ENCODE results near the gene MYT1. TPM values are rescaled to one million over a fixed set of nuclear protein-coding genes. Genes with fewer than 3 reads are reported as not detected.

Gene MYT1
- total and polyA plus RNA-seq, 9 donors = 0.04 to 0.30 (median 0.09) TPM

DNA sequence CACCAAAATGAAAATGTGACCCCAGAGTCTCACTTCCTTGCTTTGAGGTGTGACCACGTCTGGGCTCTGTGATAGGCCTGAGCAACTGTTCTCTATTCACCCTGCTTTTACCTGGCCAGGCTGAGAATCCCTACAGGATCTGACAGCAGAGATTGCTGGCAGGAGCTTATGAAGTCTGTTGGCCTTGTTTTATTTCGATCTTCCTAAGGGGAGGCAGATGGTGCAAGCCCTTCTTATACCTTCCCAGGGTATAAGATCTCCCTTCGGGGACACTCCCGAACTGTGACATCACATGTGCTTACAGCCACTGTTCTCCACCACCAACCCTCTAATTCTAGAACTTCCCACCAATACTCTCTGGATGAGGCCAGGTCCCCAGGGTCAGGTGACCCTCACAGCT lies 26.8 kb downstream of the MYT1 start:
- Histone ChIP-seq H3K27me3 (ENCODE audit: control insufficient read depth, insufficient read depth, low read length) (peaks cover 8% of the 10 kb centered on the region), H3K27ac (ENCODE audit: low read length) (no peak overlapping the region), H3K36me3 (ENCODE audit: control insufficient read depth, insufficient read depth, low read length) (no peaks in the 10 kb centered on the region), H3K4me3 (ENCODE audit: low read length) (no peak overlapping the region), H3K9me3 (replicated peaks; ENCODE audit: control insufficient read depth, low read depth, low read length) (no peaks in the 10 kb centered on the region), H3K4me1 (ENCODE audit: control insufficient read depth, insufficient read depth, low read length) (peaks cover 2% of the 10 kb centered on the region)
- no peak for DNase-seq
- 77% methylated on average over 3 of the region's 4 CpGs for WGBS (ENCODE audit: insufficient coverage)

DNA sequence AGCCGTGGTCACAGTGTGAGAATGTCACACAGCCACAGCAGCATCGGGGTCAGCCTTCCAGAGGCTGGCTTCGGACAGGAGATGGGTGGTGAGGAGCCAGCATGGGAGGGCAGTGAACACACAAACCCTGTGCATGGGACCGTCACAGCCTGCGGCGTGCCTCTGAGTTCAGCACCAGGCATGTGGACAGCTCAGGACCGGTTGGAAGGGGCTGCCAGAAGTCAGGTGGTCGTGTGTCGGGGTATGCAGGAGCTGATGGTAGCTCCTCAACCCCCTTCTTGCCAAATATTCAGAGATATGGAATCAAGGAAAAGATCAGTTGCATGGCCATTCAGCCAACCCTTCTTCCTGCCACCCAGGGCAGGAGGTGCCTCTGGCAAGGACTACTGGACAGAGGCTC lies 28.2 kb downstream of the MYT1 start:
- Histone ChIP-seq H3K4me1 (ENCODE audit: control insufficient read depth, insufficient read depth, low read length) (peaks cover 2% of the 10 kb centered on the region), H3K27ac (ENCODE audit: low read length) (no peak overlapping the region), H3K9me3 (replicated peaks; ENCODE audit: control insufficient read depth, low read depth, low read length) (no peaks in the 10 kb centered on the region), H3K4me3 (ENCODE audit: low read length) (no peak overlapping the region), H3K36me3 (ENCODE audit: control insufficient read depth, insufficient read depth, low read length) (no peaks in the 10 kb centered on the region), H3K27me3 (ENCODE audit: control insufficient read depth, insufficient read depth, low read length) (peaks cover 14% of the 10 kb centered on the region)
- DNase-seq = no peak
- WGBS (ENCODE audit: insufficient coverage) = 39% methylated on average over 6 of the region's 9 CpGs

DNA sequence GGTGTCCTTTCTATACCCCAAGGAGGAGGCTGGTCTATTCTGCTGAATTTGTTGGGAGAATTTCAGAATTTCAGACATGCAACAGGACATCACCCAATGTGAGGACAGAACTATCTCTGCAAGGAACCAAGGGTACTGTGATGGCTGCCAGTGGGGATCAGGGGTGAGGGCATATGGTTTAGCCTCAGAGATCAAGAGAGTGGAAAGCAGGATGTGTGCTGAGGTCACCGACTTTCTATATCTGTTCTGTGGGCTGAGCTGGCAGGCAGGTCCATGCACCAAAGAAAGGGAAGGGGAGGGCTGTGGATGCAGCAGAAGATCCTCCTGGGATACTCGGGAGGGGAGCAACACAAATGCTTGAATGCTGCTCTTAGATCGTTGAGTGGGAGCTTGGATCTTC lies 28.8 kb downstream of the MYT1 start:
- H3K27ac ChIP-seq (ENCODE audit: low read length) = no peak overlapping the region
- WGBS (ENCODE audit: insufficient coverage) = 72% methylated on average over 2 of the region's 3 CpGs
- H3K4me1 ChIP-seq (ENCODE audit: control insufficient read depth, insufficient read depth, low read length) = peaks cover 2% of the 10 kb centered on the region
- H3K27me3 ChIP-seq (ENCODE audit: control insufficient read depth, insufficient read depth, low read length) = peaks cover 15% of the 10 kb centered on the region
- H3K36me3 ChIP-seq (ENCODE audit: control insufficient read depth, insufficient read depth, low read length) = no peaks in the 10 kb centered on the region
- H3K9me3 ChIP-seq (replicated peaks; ENCODE audit: control insufficient read depth, low read depth, low read length) = no peaks in the 10 kb centered on the region
- DNase-seq = no peak
- no peak overlapping the region for H3K4me3 ChIP-seq (ENCODE audit: low read length)

DNA sequence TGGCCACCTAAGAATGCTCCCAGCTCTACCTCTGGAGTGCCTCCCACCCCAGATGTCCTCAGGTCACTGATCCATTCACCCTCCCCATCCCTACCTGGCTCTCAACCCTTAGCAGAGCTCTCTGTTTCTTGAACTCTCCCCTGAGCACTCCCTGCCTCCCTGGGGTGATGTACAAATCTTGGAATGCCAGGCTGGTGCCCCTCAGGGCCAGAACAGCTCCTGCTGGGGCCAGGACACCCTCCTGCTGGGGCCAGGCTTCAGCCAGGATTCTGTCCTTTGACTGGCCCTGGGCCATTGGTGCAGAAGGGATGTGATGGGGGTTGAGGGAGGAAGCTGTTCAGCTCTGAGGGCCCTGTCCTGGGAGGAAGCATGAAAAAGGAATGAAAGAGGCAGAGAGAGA lies 30.0 kb downstream of the MYT1 start:
- no peak overlapping the region for H3K27ac ChIP-seq (ENCODE audit: low read length)
- peaks cover 15% of the 10 kb centered on the region for H3K27me3 ChIP-seq (ENCODE audit: control insufficient read depth, insufficient read depth, low read length)
- DNase-seq = no peak
- no peaks in the 10 kb centered on the region for H3K36me3 ChIP-seq (ENCODE audit: control insufficient read depth, insufficient read depth, low read length)
- no peak overlapping the region for H3K4me3 ChIP-seq (ENCODE audit: low read length)
- no peaks in the 10 kb centered on the region for H3K4me1 ChIP-seq (ENCODE audit: control insufficient read depth, insufficient read depth, low read length)
- no peaks in the 10 kb centered on the region for H3K9me3 ChIP-seq (replicated peaks; ENCODE audit: control insufficient read depth, low read depth, low read length)

DNA sequence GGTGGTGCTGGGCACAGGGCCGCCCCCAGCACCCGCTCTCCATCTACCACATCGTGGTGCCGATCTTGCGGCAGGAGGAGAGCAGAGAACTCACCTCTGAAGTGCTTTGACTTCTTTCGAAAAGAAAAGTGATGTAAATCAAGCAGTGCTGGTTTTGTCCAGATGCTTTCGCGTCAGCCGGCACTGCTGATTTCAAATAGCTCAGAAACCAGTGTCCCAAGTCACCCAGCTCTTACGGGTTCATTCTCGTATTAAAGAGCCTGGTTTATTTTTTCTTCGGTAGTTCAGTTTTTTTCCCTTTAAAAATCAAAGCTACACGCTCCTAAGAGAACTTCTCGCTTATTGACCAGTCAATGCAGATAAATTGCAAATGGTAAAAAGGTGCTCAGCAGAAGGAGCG lies 32.1 kb downstream of the MYT1 start:
- H3K27me3 ChIP-seq (ENCODE audit: control insufficient read depth, insufficient read depth, low read length) = peaks cover 16% of the 10 kb centered on the region
- 72% methylated on average over 12 of the region's 15 CpGs for WGBS (ENCODE audit: insufficient coverage)
- no peak overlapping the region for H3K4me3 ChIP-seq (ENCODE audit: low read length)
- H3K9me3 ChIP-seq (replicated peaks; ENCODE audit: control insufficient read depth, low read depth, low read length) = no peaks in the 10 kb centered on the region
- H3K4me1 ChIP-seq (ENCODE audit: control insufficient read depth, insufficient read depth, low read length) = no peaks in the 10 kb centered on the region
- no peaks in the 10 kb centered on the region for H3K36me3 ChIP-seq (ENCODE audit: control insufficient read depth, insufficient read depth, low read length)
- H3K27ac ChIP-seq (ENCODE audit: low read length) = no peak overlapping the region
- no peak for DNase-seq

DNA sequence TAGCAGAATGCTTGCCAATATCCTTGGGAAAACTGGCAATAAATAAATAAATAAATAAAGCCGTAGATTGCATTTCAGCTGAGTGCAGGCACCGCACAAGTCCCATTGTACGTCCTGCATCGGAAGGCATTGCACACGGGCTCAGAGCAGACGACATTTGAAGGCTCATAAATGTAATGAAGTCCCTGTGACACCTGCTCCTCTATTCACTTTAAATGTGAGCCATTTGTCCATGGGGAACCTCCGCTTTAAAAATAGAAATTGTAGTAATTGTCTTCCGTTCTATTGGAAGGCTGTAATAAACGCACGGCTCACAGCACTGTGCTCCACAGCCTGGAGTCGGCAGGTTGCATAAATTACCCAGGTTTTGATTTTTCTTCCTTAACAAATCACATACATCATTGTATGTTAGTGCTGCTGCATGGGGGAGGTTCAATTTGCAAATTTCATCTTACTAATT lies 32.6 kb downstream of the MYT1 start:
- no peak for DNase-seq
- H3K36me3 ChIP-seq (ENCODE audit: control insufficient read depth, insufficient read depth, low read length) = no peaks in the 10 kb centered on the region
- H3K27me3 ChIP-seq (ENCODE audit: control insufficient read depth, insufficient read depth, low read length) = peaks cover 16% of the 10 kb centered on the region
- peaks cover 5% of the 10 kb centered on the region for H3K9me3 ChIP-seq (replicated peaks; ENCODE audit: control insufficient read depth, low read depth, low read length)
- no peaks in the 10 kb centered on the region for H3K4me1 ChIP-seq (ENCODE audit: control insufficient read depth, insufficient read depth, low read length)
- H3K27ac ChIP-seq (ENCODE audit: low read length) = no peak overlapping the region
- 69% methylated on average over 6 of the region's 11 CpGs for WGBS (ENCODE audit: insufficient coverage)
- no peak overlapping the region for H3K4me3 ChIP-seq (ENCODE audit: low read length)

DNA sequence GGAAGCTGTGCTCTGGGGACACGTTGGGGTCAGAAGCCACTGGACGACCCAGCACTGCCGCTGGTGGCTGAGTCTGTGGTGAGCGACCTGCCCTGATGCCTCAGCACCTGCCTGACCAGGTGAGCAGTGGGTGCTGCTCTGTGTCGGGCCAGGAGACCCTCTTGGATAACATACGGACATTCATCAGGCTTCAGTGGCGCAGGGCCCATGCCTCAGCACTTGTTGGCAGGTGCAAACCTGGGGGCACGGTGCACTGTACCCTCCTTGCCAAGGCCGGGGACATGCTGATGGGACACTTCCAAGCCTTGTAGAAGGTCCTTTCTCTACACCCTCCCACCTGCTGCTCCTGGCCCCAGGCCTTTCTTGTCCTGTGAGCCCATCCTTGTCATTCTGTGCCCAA lies 34.1 kb downstream of the MYT1 start:
- Histone ChIP-seq H3K27me3 (ENCODE audit: control insufficient read depth, insufficient read depth, low read length) (peaks cover 16% of the 10 kb centered on the region), H3K4me1 (ENCODE audit: control insufficient read depth, insufficient read depth, low read length) (peaks cover 5% of the 10 kb centered on the region), H3K9me3 (replicated peaks; ENCODE audit: control insufficient read depth, low read depth, low read length) (peaks cover 6% of the 10 kb centered on the region), H3K27ac (ENCODE audit: low read length) (no peak overlapping the region), H3K36me3 (ENCODE audit: control insufficient read depth, insufficient read depth, low read length) (no peaks in the 10 kb centered on the region), H3K4me3 (ENCODE audit: low read length) (no peak overlapping the region)
- 86% methylated on average over 9 of the region's 9 CpGs for whole genome bisulfite sequencing (ENCODE audit: insufficient coverage)
- no peak for DNase-seq

DNA sequence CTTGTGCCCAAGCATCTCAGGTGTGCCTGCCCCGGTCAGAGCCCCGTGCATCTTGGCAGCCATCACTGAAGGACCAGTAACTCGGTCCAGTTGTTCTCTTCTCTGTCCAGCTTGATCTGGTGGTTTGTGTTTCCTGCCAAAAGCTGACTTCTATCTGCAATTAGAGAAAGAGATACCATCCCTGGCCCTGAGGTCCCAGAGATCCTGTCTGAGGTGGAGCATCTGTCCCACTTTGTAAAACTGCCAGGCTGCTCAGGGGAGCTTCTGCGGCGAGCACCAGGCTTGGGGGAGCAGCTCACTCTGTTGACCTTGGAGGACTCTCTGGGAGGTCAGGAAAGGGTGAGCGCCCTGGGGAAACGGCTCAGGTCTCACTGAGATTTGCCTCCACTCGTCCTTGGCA lies 35.1 kb downstream of the MYT1 start:
- Histone ChIP-seq H3K4me1 (ENCODE audit: control insufficient read depth, insufficient read depth, low read length) (peaks cover 11% of the 10 kb centered on the region), H3K9me3 (replicated peaks; ENCODE audit: control insufficient read depth, low read depth, low read length) (peaks cover 6% of the 10 kb centered on the region), H3K36me3 (ENCODE audit: control insufficient read depth, insufficient read depth, low read length) (no peaks in the 10 kb centered on the region), H3K4me3 (ENCODE audit: low read length) (no peak overlapping the region), H3K27me3 (ENCODE audit: control insufficient read depth, insufficient read depth, low read length) (peaks cover 16% of the 10 kb centered on the region), H3K27ac (ENCODE audit: low read length) (no peak overlapping the region)
- DNase-seq = no peak
- 64% methylated on average over 8 of the region's 8 CpGs for WGBS (ENCODE audit: insufficient coverage)

DNA sequence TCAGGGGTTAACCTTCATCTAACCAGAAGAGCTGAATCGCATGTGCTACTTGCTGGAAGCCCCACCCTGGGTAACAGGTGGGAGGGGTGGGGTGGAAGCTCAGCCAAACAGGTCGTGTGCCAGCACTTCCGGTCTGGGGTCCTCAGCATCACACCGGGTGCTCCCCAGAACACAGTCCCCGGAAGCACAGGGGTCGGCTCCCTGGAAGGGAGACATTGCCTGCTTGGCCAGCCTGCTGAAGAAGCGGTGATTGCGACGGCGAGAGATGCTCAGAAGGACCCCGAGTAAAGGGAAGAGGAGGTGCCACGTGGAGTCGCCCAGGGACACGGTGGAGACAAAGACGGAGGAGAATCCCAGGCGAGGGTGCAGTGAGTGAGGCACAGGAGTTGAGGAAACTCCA lies 36.5 kb downstream of the MYT1 start:
- no peak for DNase-seq
- H3K36me3 ChIP-seq (ENCODE audit: control insufficient read depth, insufficient read depth, low read length) = no peaks in the 10 kb centered on the region
- 83% methylated on average over 16 of the region's 16 CpGs for WGBS (ENCODE audit: insufficient coverage)
- no peak overlapping the region for H3K27ac ChIP-seq (ENCODE audit: low read length)
- H3K4me3 ChIP-seq (ENCODE audit: low read length) = no peak overlapping the region
- H3K27me3 ChIP-seq (ENCODE audit: control insufficient read depth, insufficient read depth, low read length) = peaks cover 12% of the 10 kb centered on the region
- H3K4me1 ChIP-seq (ENCODE audit: control insufficient read depth, insufficient read depth, low read length) = peaks cover 11% of the 10 kb centered on the region
- peaks cover 6% of the 10 kb centered on the region for H3K9me3 ChIP-seq (replicated peaks; ENCODE audit: control insufficient read depth, low read depth, low read length)

DNA sequence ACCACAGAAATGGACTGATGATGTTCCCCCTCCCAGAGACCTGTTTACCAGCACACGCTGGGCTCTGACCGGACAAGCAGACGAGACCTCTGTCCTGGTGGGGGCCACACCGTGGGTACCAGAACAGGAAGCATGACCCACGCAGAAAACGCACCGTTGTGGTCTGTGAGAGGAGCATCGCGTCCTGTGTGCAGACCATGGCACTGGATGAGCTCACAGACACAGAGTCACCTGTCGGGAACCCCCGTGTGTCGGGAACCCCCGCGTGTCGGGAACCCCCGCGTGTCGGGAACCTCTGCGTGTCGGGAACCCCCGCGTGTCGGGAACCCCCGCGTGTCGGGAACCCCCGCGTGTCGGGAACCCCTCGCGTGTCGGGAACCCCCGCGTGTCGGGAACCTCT lies 37.4 kb downstream of the MYT1 start:
- WGBS (ENCODE audit: insufficient coverage) = 92% methylated on average over 35 of the region's 35 CpGs
- Histone ChIP-seq H3K36me3 (ENCODE audit: control insufficient read depth, insufficient read depth, low read length) (no peaks in the 10 kb centered on the region), H3K27me3 (ENCODE audit: control insufficient read depth, insufficient read depth, low read length) (peaks cover 12% of the 10 kb centered on the region), H3K9me3 (replicated peaks; ENCODE audit: control insufficient read depth, low read depth, low read length) (peaks cover 6% of the 10 kb centered on the region), H3K4me1 (ENCODE audit: control insufficient read depth, insufficient read depth, low read length) (peaks cover 11% of the 10 kb centered on the region), H3K4me3 (ENCODE audit: low read length) (no peak overlapping the region), H3K27ac (ENCODE audit: low read length) (no peak overlapping the region)
- no peak for DNase-seq

DNA sequence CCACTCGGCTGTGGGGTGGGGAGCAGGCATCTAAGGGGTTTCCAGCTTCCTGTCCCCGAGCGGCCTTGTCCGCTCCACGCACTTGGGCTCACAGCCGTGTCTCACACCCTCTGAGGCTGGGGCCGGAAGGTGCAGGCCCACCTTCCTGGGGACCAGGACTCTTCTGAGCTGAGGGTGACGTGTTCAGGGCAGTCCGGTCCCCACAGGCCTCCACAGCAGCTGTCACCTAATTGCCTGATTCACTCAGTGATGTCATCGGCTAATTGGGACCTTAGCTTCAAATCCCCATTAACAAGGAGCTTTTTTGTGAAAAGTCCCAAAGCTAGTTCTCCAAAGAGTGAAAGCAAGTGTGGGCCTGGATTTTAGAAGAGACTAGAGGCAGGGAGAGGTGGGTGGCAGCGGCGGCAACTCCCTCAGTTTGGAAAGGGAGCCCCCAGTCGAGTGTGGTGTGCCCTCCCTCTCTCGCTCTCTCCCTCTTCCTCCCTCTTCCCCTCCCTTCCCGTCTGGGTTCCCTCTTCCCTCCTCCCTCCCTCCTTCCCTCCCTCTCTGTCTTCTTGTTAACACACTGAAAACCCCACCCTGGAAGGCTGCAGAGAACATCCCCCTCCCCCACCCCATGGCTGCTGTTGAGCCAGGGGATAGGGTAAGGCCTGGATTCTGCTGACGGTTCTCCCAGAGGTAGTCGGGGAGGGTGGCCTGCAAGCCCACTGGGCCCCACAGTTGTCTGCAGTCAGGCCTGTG lies 39.0 kb downstream of the MYT1 start:
- Histone ChIP-seq H3K36me3 (ENCODE audit: control insufficient read depth, insufficient read depth, low read length) (no peaks in the 10 kb centered on the region), H3K27me3 (ENCODE audit: control insufficient read depth, insufficient read depth, low read length) (peaks cover 6% of the 10 kb centered on the region), H3K9me3 (replicated peaks; ENCODE audit: control insufficient read depth, low read depth, low read length) (peaks cover 6% of the 10 kb centered on the region), H3K27ac (ENCODE audit: low read length) (no peak overlapping the region), H3K4me1 (ENCODE audit: control insufficient read depth, insufficient read depth, low read length) (peaks cover 11% of the 10 kb centered on the region), H3K4me3 (ENCODE audit: low read length) (no peak overlapping the region)
- DNase-seq = no peak
- whole genome bisulfite sequencing (ENCODE audit: insufficient coverage) = 53% methylated on average over 14 of the region's 17 CpGs

Measured in muscle of leg (tissue), 11 donors.